AG09309 (cell line): ENCODE results near the gene MAGI1.
A peak's percentile ranks its signal among the peaks of the same experiment; 100 is the strongest.

Experiments used
- DNase-seq: peaks from one replicate; pipeline ENCODE4 v3.0.0-alpha.2; 2010; ENCODE audit warnings: low read depth
- H3K4me3 ChIP-seq: 2 replicates; pipeline ENCODE4 v1.5.1; 2011; ENCODE audit warnings: mild to moderate bottlenecking, low read depth, low read length, moderate library complexity; ENCODE audit not compliant: control insufficient read depth
- TF ChIP-seq, protein P1 (sequence below): IDR thresholded peaks from 2 replicates; pipeline ENCODE4 v1.5.1; 2011; ENCODE audit warnings: mild to moderate bottlenecking, low read depth, low read length, inconsistent platforms; ENCODE audit not compliant: insufficient read depth, control insufficient read depth; ENCODE audit errors: missing control alignments

The MAGI1 gene

DNA sequence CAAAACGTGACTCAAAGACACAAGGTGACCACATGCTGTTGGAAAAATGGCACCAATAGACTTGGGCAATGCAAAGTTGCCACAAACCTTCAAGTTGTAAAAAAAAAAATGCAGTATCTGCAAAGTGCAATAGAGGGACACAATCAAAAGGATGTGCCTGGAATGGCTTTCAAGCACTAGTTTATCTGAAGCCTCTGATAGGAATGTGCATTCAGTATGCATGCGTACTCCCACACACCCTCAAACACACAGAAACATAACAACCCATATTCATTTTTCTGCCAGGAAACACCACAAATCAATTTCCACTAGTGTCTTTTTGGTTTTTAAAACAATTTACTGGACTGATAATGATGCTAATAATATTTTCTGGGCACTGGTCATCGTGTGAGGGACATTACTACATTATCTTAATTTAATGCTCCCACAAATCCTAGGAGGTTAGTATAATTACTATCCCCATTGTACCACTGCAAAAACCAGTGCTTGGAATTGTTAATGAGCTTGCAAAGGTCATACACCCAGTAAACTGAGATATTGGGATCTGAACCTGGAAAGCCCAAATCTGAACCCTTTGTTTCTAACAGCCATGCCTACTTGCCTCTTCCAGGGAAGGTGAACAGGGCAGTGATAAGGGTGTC lies 298.7 kb downstream of the MAGI1 start:
- TF ChIP-seq, protein P1, sequence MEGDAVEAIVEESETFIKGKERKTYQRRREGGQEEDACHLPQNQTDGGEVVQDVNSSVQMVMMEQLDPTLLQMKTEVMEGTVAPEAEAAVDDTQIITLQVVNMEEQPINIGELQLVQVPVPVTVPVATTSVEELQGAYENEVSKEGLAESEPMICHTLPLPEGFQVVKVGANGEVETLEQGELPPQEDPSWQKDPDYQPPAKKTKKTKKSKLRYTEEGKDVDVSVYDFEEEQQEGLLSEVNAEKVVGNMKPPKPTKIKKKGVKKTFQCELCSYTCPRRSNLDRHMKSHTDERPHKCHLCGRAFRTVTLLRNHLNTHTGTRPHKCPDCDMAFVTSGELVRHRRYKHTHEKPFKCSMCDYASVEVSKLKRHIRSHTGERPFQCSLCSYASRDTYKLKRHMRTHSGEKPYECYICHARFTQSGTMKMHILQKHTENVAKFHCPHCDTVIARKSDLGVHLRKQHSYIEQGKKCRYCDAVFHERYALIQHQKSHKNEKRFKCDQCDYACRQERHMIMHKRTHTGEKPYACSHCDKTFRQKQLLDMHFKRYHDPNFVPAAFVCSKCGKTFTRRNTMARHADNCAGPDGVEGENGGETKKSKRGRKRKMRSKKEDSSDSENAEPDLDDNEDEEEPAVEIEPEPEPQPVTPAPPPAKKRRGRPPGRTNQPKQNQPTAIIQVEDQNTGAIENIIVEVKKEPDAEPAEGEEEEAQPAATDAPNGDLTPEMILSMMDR, result no peak
- DNase-seq, result no peak

DNA sequence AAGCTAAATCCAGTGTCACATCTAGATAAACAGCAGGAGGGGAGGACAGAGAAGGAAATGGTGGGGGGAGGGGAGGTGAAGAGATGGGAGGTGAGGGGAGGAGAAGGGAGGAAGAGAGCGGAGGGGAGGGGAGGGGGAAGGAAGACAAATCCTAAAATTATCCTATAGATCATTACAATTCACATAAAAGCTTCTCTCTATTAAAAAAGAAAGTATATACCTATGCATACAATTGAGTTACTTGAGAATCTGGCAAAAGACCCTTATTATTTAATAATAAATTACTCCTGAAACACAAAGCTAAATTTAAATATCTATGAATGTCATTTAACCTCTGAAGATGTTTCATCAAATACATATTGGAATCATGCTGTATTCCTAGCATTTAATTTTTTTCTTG lies 303.9 kb downstream of the MAGI1 start:
- DNase-seq, result no peak
- no peak overlapping the region for H3K4me3 ChIP-seq

More for the DNA sequence above, 298.7 kb downstream of the MAGI1 start:
- H3K4me3 ChIP-seq, result no peak overlapping the region

DNA sequence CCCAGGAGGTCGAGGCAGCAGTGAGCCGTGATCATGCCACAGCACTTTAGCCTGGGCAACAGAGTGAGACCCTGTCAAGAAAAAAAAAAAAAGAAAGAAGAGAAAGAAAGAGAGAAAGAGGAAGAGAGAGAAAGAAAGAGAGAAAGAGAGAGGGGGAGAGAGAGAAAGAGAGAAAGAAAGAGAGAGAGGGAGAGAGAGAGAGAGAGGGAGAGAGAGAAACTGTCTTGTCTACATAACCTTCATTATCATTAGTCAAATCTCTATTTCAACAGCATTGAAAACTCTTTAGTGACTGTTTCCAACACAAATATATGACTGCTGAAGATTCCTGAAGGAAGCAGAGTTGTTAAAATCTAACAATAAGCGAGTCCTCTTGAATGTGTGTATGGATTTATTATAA lies 304.3 kb downstream of the MAGI1 start:
- H3K4me3 ChIP-seq, result no peak overlapping the region
- DNase-seq, result no peak
- TF ChIP-seq, protein P1, result no peak

More for the DNA sequence above, 303.9 kb downstream of the MAGI1 start:
- TF ChIP-seq, protein P1, result no peak

DNA sequence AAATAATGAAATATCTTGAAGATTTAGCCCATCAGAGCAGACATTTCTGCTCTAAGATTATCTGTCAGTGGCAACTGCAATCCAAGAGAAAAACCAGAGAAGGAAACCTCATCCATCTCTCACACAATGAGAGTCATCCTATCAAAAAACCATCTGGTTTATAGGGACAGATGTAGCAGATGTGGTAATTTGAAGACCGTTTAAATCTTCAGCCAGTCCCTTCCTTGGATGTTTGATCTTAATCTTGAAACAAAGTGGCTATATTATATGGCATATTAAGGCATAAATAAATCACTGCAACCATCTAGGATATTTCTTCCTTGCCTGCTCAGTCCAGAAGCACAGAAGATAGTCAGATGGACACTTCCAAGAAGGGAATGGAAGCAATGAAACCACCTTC lies 305.3 kb downstream of the MAGI1 start:
- TF ChIP-seq, protein P1, result no peak
- DNase-seq, result no peak
- H3K4me3 ChIP-seq, result no peak overlapping the region

DNA sequence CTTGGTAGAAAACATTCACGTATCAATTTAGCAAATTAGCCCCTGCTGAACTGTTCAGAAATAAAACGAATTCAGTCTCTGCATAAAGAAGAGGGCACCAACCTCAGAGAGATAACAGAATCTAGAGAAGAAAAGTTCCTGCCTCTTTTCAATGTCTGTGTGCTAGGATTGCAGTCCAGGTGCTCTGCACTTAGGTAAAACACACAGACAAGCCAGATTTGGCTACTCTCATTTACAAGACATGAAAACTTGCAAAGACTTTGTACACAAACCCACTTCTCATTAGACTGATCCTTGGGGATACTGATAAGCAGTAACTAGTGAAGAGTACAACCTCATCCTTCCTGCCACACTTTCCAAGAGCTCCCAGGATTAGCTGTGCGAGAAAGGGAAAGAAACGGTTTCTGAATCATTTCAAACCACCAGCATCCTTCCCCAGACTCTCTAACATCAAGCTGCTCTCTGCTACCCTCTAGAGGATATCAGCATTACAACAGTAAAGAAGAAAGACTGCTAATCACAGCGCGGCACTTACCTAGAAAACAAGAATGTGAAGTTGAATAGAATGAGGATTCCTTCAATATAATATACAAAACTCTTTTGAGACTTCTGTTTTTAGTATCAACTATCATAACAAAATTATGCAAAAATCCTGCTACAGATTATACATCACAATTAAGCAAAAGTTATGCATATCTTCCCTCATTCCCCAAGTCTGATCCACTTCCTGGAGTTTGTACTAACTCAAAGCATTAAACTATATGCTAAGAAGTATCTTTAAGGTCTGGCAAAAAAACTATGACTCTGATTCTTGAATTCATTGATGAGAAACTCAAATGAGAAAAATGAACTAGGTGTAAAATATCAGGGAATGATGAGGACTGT lies 306.4 kb downstream of the MAGI1 start:
- DNase-seq, result peak; percentile 24

DNA sequence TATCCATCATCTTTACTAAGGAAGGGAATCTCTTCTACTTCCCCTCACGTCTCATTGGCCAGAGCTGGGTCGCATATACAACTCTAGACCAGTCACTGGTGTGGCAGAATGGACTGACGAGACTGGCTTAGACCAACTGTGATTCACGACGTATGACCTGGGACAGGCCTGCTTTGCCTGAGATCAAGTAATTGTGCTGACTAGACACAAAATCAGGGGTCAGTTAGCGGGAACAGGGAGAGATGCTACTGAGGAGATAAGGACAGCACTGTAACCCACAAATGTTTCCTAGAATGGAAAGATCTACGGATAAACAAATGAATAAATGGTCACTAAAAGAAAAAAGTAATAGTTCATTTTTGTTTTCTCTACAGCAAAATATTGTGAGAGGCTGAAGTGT lies 308.3 kb downstream of the MAGI1 start:
- TF ChIP-seq, protein P1, result no peak
- H3K4me3 ChIP-seq, result no peak overlapping the region
- no peak for DNase-seq

More for the DNA sequence above, 306.4 kb downstream of the MAGI1 start:
- no peak overlapping the region for H3K4me3 ChIP-seq
- TF ChIP-seq, protein P1, result peak; percentile 81
